HCT116 (cell line): ENCODE results near the gene SNX8. TPM values are rescaled to one million over a fixed set of nuclear protein-coding genes. Genes with fewer than 3 reads are reported as not detected.

Experiments
- ATAC-seq: fragments of 200-7000 bp; cut with Tn5 transposase; 2 replicates; pipeline ENCODE4 v1.9.1; 2020; ENCODE audit warnings: mild to moderate bottlenecking, moderate library complexity
- BruUV-seq: library from RNA; stranded (reverse); fragments of 400-500 nt; replicated peaks from 2 replicates; lab custom pipeline; 2021; lab: Mats Ljungman, UMichigan
- CTCF ChIA-PET: fragments of 300-600 bp; sonication (Branson Sonifier 250); formaldehyde crosslinking; loops from one replicate; lab custom pipeline; 2021; ENCODE audit warnings: antibody characterized with exemption; lab: Charles Lee
- POLR2A ChIA-PET: fragments of 300-600, 350-600 bp; sonication (Branson Sonifier 250); formaldehyde crosslinking; loops from one replicate; lab custom pipeline; 2021; ENCODE audit warnings: antibody characterized with exemption; lab: Charles Lee
- RAD21 ChIA-PET, 2 experiments: fragments of 300-600 bp; sonication (Branson Sonifier 250); formaldehyde crosslinking; loops; one replicate each; lab custom pipeline; 2023; ENCODE audit warnings: low total read pairs in 2 of 2; ENCODE audit not compliant: uncharacterized antibody in 2 of 2, unreplicated experiment in 2 of 2, low non-redundant PET in 1 of 2; lab: Charles Lee
- DNase-seq: peaks from one replicate; pipeline ENCODE4 v3.0.0-alpha.2; 2010; ENCODE audit warnings: low read depth, low spot score
- H2AFZ ChIP-seq: fragments of 200-600 bp; shearing (Covaris generic), sonication (generic); 2 replicates; pipeline ENCODE4 v1.6.1; 2017; ENCODE audit warnings: low read depth, mixed run types, mixed read lengths, antibody characterized with exemption, low read length; ENCODE audit not compliant: poor library complexity, severe bottlenecking
- H3K27ac ChIP-seq: 2 replicates; pipeline ENCODE4 v1.5.1; 2012; ENCODE audit warnings: low read depth, low read length
- H3K27me3 ChIP-seq: fragments of 200-600 bp; sonication (generic); 2 replicates; pipeline ENCODE4 v1.6.1; 2016; ENCODE audit warnings: mixed run types, low read length, mixed read lengths; ENCODE audit not compliant: insufficient read depth
- H3K36me3 ChIP-seq, 2 experiments: fragments of 200-500 bp in 1 of 2; fragments of 200-600 bp in 1 of 2; sonication (Bioruptor generic) in 1 of 2; sonication (generic) in 1 of 2; 2 replicates each; pipeline versions ENCODE4 v1.5.1 to v1.6.1; 2014 to 2016; ENCODE audit warnings: low read length in 2 of 2, inconsistent platforms in 1 of 2, mixed read lengths in 1 of 2, mixed run types in 1 of 2; ENCODE audit not compliant: insufficient read depth in 2 of 2, control insufficient read depth in 1 of 2
- H3K4me1 ChIP-seq, 2 experiments: fragments of 200-600 bp in 1 of 2; sonication (generic) in 1 of 2; 2 replicates each; pipeline versions ENCODE4 v1.5.1 to v1.6.1; 2012 to 2017; ENCODE audit warnings: low read length in 2 of 2, inconsistent platforms in 1 of 2, mild to moderate bottlenecking in 1 of 2, mixed read lengths in 1 of 2, mixed run types in 1 of 2, moderate library complexity in 1 of 2; ENCODE audit not compliant: insufficient read depth in 2 of 2, control insufficient read depth in 1 of 2
- H3K4me2 ChIP-seq: fragments of 200-600 bp; sonication (generic); 2 replicates; pipeline ENCODE4 v1.6.1; 2017; ENCODE audit warnings: mixed run types, low read length, mixed read lengths
- H3K4me3 ChIP-seq, 2 experiments: fragments of 200-600 bp in 1 of 2; sonication (generic) in 1 of 2; replicated peaks in 1 of 2; 2 replicates each; pipeline ENCODE4 v1.5.1; 2011 to 2016; ENCODE audit warnings: low read length in 2 of 2, control low read depth in 1 of 2, low read depth in 1 of 2, mild to moderate bottlenecking in 1 of 2, mixed read lengths in 1 of 2, mixed run types in 1 of 2
- H3K79me2 ChIP-seq: fragments of 200-600 bp; sonication (generic); 2 replicates; pipeline ENCODE4 v1.6.1; 2017; ENCODE audit warnings: mild to moderate bottlenecking, mixed run types, low read length, moderate library complexity, mixed read lengths; ENCODE audit not compliant: insufficient read depth
- H3K9ac ChIP-seq: fragments of 200-600 bp; sonication (generic); 2 replicates; pipeline ENCODE4 v1.6.1; 2016; ENCODE audit warnings: low read length, mixed read lengths
- H3K9me2 ChIP-seq: fragments of 200-600 bp; sonication (generic), shearing (Covaris generic); 2 replicates; pipeline ENCODE4 v1.6.1; 2017; ENCODE audit warnings: mixed run types, mild to moderate bottlenecking, moderate library complexity; ENCODE audit not compliant: insufficient read depth
- H3K9me3 ChIP-seq, 2 experiments: fragments of 200-500 bp in 1 of 2; fragments of 200-600 bp in 1 of 2; sonication (Bioruptor generic) in 1 of 2; sonication (generic) in 1 of 2; 2 replicates each; pipeline ENCODE4 v1.6.1; 2014 to 2017; ENCODE audit warnings: low read length in 2 of 2, mixed read lengths in 2 of 2, inconsistent platforms in 1 of 2, low read depth in 1 of 2, mild to moderate bottlenecking in 1 of 2, mixed run types in 1 of 2, moderate library complexity in 1 of 2; ENCODE audit not compliant: control insufficient read depth in 1 of 2, insufficient read depth in 1 of 2
- H4K20me1 ChIP-seq: fragments of 200-600 bp; sonication (generic), shearing (Covaris generic); 2 replicates; pipeline ENCODE4 v1.6.1; 2017; ENCODE audit warnings: mixed run types, mild to moderate bottlenecking, moderate library complexity; ENCODE audit not compliant: insufficient read depth
- EGR1 ChIP-seq: IDR thresholded peaks from 2 replicates; pipeline ENCODE4 v1.6.1; 2012; ENCODE audit warnings: low read depth
- ELF1 ChIP-seq: IDR thresholded peaks from 2 replicates; pipeline ENCODE4 v1.6.1; 2012; ENCODE audit warnings: low read depth, borderline replicate concordance
- EZH2 ChIP-seq: fragments of 200-600 bp; sonication (generic); IDR thresholded peaks from 2 replicates; pipeline ENCODE4 v1.6.1; 2017; ENCODE audit warnings: antibody characterized with exemption, mixed run types
- FOSL1 ChIP-seq: IDR thresholded peaks from 2 replicates; pipeline ENCODE4 v1.6.1; 2012; ENCODE audit warnings: low read depth
- JUND ChIP-seq: IDR thresholded peaks from 2 replicates; pipeline ENCODE4 v1.6.1; 2012
- POLR2A ChIP-seq: IDR thresholded peaks from 2 replicates; pipeline ENCODE4 v1.7.0; 2011; ENCODE audit warnings: borderline replicate concordance; ENCODE audit not compliant: insufficient read depth, insufficient read length; ENCODE audit errors: extremely low read depth
- POLR2AphosphoS5 ChIP-seq: IDR thresholded peaks from 2 replicates; pipeline ENCODE4 v1.6.1; 2011; ENCODE audit warnings: mild to moderate bottlenecking, low read depth, low read length, moderate library complexity
- SIN3A ChIP-seq: IDR thresholded peaks from 2 replicates; pipeline ENCODE4 v1.6.1; 2012; ENCODE audit warnings: low read depth
- YY1 ChIP-seq: IDR thresholded peaks from 2 replicates; pipeline ENCODE4 v1.6.1; 2011; ENCODE audit warnings: low read length, low read depth, moderate library complexity, mild to moderate bottlenecking; ENCODE audit not compliant: insufficient replicate concordance; ENCODE audit errors: extremely low read depth
- ZNF274 ChIP-seq: fragments of 200-500 bp; sonication (Bioruptor generic); IDR thresholded peaks from 2 replicates; pipeline ENCODE4 v1.6.1; 2014; ENCODE audit warnings: mild to moderate bottlenecking, low read depth, low read length, inconsistent platforms
- intact Hi-C: fragments of 100-400 bp; cut with micrococcal nuclease; formaldehyde crosslinking; loops from 2 replicates; pipeline ENCODE4 v1.10.0; 2022
- total RNA-seq: library from RNA; stranded (reverse); gene quantifications from one replicate; pipeline ENCODE4 v1.2.1, GENCODE V29; 2021; ENCODE audit not compliant: unreplicated experiment
- TF ChIP-seq, protein P1 (sequence below): IDR thresholded peaks from 2 replicates; pipeline ENCODE4 v1.6.1; 2012; ENCODE audit warnings: low read depth
- TF ChIP-seq, protein P2 (sequence below): IDR thresholded peaks from 2 replicates; pipeline ENCODE4 v1.6.1; 2012
- TF ChIP-seq, protein P3 (sequence below), 3 experiments: fragments of 200-600 bp in 1 of 3; sonication (generic) in 1 of 3; IDR thresholded peaks in 2 of 3; conservative IDR thresholded peaks in 1 of 3; 2 replicates each; pipeline ENCODE4 v1.5.1; 2012 to 2017; ENCODE audit warnings: low read depth in 2 of 3, low read length in 2 of 3, antibody characterized with exemption in 1 of 3, borderline replicate concordance in 1 of 3, control low read depth in 1 of 3, mild to moderate bottlenecking in 1 of 3, mixed read lengths in 1 of 3, mixed run types in 1 of 3, moderate library complexity in 1 of 3; ENCODE audit not compliant: insufficient read depth in 1 of 3
- TF ChIP-seq, protein P4 (sequence below): IDR thresholded peaks from 2 replicates; pipeline ENCODE4 v1.6.1; 2012

The SNX8 gene
- total RNA-seq, 1 experiment from 2014 or later: 41.7 TPM

DNA sequence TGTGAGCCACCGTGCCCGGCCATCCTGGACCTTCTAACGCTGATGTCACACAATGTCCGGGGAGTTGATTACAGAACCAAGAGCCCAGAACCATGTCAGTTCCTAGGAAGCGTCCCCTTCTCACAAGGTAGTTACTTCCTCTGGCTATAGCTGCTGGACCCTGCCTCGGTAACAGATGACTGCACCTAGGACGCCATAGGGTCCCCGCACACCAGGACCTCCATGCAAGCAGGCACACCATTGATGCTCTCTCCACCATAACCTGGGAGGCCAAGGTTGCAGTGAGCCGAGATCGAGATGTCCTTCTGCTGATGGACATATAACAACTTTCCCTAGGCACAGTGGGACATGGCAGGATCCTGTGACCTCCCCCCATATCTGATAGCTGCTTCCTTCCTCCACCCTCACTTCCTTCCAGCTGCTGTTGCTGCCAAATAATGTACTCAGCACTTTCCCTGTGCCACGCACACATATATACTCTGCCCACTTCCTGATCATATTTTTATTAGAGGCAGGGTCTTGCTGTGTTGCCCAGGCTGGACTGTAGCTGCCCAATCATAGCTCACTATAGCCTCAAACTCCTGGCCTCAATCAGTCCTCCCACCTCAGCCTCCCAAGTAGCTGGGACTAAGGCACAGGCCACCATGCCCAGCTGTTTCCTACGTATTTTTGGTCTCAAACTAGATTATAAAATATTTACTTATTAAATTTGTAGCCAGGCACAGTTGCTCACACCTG is 3.5 kb upstream of the SNX8 start:
- Histone ChIP-seq H3K9me3 (no peaks in the 10 kb centered on the region), H2AFZ (no peak overlapping the region), H3K27me3 (no peaks in the 10 kb centered on the region), H3K4me2 (no peak overlapping the region), H4K20me1 (no peaks in the 10 kb centered on the region), H3K79me2 (peaks cover 11% of the 10 kb centered on the region), H3K4me3 (no peak overlapping the region), H3K27ac (no peak overlapping the region), H3K9me2 (no peaks in the 10 kb centered on the region), H3K4me1 (peaks cover 2 to 13% of the 10 kb centered on the region in 2 experiments; a peak in 2 of 4 replicates), H3K9ac (no peak overlapping the region), H3K36me3 (no peaks in the 10 kb centered on the region)
- no TSS peak for BruUV-seq
- ChIA-PET CTCF (interaction anchor here (1.2 kb wide), 1 partner anchor 13 kb away, joined by 4 read pairs; no protein-coding TSS in a partner anchor), RAD21 (no interaction called here), POLR2A (no interaction called here)
- intact Hi-C loops: no loop called here
- ATAC-seq: no peak
- no peak for DNase-seq
- TF ChIP-seq ZNF274 (no peak), POLR2A (no peak), YY1 (no peak), ELF1 (no peak), EGR1 (no peak), EZH2 (no peak), POLR2AphosphoS5 (no peak), SIN3A (no peak), FOSL1 (no peak), JUND (no peak)
- TF ChIP-seq, protein P1, sequence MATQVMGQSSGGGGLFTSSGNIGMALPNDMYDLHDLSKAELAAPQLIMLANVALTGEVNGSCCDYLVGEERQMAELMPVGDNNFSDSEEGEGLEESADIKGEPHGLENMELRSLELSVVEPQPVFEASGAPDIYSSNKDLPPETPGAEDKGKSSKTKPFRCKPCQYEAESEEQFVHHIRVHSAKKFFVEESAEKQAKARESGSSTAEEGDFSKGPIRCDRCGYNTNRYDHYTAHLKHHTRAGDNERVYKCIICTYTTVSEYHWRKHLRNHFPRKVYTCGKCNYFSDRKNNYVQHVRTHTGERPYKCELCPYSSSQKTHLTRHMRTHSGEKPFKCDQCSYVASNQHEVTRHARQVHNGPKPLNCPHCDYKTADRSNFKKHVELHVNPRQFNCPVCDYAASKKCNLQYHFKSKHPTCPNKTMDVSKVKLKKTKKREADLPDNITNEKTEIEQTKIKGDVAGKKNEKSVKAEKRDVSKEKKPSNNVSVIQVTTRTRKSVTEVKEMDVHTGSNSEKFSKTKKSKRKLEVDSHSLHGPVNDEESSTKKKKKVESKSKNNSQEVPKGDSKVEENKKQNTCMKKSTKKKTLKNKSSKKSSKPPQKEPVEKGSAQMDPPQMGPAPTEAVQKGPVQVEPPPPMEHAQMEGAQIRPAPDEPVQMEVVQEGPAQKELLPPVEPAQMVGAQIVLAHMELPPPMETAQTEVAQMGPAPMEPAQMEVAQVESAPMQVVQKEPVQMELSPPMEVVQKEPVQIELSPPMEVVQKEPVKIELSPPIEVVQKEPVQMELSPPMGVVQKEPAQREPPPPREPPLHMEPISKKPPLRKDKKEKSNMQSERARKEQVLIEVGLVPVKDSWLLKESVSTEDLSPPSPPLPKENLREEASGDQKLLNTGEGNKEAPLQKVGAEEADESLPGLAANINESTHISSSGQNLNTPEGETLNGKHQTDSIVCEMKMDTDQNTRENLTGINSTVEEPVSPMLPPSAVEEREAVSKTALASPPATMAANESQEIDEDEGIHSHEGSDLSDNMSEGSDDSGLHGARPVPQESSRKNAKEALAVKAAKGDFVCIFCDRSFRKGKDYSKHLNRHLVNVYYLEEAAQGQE: no peak
- TF ChIP-seq, protein P2, sequence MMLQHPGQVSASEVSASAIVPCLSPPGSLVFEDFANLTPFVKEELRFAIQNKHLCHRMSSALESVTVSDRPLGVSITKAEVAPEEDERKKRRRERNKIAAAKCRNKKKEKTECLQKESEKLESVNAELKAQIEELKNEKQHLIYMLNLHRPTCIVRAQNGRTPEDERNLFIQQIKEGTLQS: no peak
- TF ChIP-seq, protein P3, sequence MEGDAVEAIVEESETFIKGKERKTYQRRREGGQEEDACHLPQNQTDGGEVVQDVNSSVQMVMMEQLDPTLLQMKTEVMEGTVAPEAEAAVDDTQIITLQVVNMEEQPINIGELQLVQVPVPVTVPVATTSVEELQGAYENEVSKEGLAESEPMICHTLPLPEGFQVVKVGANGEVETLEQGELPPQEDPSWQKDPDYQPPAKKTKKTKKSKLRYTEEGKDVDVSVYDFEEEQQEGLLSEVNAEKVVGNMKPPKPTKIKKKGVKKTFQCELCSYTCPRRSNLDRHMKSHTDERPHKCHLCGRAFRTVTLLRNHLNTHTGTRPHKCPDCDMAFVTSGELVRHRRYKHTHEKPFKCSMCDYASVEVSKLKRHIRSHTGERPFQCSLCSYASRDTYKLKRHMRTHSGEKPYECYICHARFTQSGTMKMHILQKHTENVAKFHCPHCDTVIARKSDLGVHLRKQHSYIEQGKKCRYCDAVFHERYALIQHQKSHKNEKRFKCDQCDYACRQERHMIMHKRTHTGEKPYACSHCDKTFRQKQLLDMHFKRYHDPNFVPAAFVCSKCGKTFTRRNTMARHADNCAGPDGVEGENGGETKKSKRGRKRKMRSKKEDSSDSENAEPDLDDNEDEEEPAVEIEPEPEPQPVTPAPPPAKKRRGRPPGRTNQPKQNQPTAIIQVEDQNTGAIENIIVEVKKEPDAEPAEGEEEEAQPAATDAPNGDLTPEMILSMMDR (IDR thresholded peaks at IDR 0.05 in 2 of 3, conservative IDR thresholded peaks at IDR 0.05 in 1 of 3; ENCODE audit: borderline replicate concordance in 1 of 3, insufficient read depth in 1 of 3, low read depth in 2 of 3, low read length in 2 of 3): no peak
- TF ChIP-seq, protein P4, sequence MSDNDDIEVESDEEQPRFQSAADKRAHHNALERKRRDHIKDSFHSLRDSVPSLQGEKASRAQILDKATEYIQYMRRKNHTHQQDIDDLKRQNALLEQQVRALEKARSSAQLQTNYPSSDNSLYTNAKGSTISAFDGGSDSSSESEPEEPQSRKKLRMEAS: no peak
